AG08395 (cell line): Measurements from ENCODE around the gene CDK11B.
"Not testable (repeated sequence)": the region's sequence is repeated elsewhere in the genome, so short reads cannot be mapped to it uniquely, and the experiment has no call there.

Source experiments
- DNase-seq: peaks from one replicate; pipeline ENCODE4 v3.0.0; 2012; ENCODE audit warnings: mixed read lengths, low spot score

CDK11B gene

DNA sequence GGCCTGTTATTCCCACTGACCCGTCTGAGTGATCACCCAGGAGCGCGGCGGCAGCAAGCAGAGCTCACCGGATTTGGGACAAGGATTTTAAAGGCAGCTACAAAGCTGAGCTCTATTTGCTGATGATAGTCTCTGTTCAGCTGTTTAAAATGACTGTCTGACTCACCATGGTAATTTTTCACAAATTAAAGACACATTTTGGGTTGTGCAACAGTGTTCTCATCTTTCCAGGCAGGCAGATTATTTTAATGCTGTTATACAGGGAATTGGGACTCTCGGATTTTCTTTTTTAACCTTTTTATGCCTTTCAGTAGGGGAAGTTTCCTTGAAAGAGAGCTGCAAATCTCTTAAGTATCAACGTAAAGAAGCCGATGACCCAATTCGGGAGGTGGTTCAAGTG, 3.6 kb upstream of the CDK11B start:
- DNase-seq: not testable (repeated sequence)

DNA sequence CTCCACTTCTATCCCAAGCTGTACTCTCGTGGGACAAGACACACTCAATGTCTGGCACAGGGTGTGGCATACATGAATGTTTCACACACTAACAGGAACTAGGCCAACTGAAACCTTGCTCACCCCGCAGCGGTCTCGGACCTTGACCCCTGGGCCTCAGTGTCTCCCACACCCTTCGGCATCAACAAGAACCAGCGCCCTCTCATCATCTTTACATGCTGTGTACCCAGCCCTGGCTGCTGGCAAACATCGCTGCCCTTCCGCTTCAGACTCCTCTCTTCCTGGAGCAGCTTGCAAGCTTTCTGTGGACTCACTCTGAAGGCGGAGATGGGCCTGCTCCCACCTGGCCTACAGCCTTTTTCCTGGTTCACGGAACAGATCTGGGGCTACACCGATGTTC, 10.5 kb downstream of the CDK11B start:
- DNase-seq: not testable (repeated sequence)

DNA sequence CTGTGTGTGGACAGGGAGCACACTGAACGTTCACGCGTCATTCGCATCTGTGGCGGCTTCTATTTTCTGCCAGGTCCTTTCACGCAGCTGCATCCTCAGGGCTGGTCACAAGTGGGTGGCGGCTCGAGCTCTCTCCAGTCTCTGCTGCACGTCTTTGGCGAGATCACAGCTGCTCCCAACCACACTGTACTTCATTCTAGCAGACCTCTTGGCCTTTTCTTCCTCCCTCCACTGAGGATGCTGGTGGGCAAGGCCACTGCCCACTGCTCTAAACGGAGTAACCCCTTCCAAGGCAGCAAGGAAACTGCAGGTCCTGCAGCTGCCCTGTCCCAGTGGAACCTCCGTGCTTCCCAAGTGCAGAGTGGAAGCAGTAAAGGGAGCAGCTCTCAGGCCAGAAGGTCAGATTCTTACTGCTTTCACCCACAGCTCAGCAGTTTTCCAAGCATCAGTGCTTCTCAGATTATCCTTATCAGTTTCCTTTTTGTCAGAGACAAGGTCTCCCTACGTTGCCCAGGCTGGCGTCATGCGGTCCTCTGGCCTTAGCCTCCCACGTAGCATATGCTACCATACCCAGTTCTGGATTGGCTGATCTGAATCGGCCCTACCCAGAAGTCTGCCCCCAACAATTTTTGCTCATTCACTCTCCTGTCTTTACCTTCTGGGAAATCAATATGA, 11.1 kb downstream of the CDK11B start:
- not testable (repeated sequence) for DNase-seq

DNA sequence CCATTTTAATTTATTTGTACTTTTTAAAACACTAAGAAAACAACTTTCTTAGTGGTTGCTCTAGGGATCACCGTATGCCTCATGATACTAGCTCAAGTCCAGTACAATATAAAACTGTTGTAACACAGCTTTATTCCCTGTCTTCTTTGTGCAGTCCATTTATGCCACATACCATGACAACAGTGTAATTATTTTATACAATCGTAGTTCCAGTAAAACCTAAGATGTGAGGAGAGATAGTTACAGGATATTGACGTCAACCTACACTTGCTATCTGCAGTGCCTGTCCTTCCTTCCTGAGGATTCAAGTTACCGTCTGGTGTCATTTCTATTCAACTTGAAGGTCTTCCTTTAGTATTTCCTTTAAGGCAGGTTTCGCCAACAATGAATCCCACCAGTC, 12.5 kb downstream of the CDK11B start:
- DNase-seq: not testable (repeated sequence)

DNA sequence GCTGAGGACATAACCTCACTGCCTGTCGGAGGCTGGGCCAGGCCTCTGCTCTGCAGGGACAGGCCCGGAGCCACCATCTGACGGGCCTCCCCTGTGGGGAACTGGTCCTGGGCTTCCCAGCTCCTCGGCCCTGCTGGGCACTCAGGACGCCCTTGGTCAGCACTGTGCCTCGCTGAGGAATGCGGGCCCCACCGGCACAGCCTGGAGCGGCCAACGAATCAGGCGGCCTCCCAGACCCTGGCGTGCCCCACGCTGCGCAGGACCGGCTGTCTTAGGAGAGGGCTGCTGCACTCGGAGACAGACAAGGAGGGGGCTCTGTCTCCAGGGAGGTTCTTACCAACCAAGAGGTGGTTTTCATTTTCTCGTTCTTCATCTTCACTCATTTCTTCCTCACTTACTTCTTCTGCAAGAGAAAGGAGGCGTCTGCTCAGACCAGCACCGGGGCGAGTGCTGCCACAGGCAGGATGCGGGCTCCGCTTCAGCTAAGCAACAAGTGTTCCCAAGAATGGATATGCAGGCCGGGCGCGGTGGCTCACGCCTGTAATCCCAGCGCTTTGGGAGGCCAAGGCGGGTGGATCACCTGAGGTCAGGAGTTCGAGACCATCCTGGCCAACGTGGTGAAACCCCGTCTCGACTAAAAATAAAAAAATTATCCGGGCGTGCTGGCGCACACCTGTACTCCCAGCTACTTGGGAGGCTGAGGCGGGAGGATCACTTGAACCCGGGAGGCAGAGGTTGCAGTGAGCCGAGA, 17.9 kb downstream of the CDK11B start:
- not testable (repeated sequence) for DNase-seq

DNA sequence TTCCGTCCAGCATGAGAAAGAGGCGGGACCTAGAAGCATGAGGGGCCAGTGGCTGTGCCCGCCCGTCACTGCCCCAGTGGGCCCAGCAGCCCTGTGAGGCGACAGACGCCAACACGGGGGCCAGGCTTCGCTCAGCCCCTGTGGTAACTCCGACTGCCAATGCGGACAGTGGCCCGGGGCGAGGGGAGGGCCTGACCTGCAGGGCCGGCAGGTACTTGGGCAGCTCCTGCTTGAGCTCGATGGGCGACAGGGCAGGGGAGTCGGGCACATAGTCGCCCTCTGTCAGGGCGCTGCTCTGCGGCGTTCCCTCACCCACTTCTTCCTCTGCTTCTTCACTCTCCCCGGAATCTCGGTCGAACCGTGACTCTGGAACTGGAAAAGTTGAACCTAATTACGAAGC, 18.7 kb downstream of the CDK11B start:
- DNase-seq: not testable (repeated sequence)

DNA sequence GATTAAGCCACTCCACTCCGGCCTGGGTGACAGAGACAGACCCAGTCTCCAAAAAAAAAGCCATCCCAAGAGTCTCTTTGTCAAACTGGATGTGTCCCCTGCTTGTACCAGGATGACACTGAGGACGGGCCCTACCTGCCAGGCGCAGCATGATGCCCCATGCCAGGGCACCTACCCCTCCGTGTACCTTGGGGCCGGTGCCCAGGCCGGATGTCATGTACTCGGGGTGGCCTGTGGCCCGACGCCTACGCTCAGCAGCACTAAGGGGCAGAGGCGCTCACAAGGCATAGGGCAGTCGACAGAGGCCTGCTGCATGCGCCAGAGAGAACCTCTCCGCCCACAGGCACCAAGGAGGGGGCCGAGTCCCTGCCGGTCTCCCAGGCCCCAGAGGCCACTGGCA, 19.4 kb downstream of the CDK11B start:
- not testable (repeated sequence) for DNase-seq

DNA sequence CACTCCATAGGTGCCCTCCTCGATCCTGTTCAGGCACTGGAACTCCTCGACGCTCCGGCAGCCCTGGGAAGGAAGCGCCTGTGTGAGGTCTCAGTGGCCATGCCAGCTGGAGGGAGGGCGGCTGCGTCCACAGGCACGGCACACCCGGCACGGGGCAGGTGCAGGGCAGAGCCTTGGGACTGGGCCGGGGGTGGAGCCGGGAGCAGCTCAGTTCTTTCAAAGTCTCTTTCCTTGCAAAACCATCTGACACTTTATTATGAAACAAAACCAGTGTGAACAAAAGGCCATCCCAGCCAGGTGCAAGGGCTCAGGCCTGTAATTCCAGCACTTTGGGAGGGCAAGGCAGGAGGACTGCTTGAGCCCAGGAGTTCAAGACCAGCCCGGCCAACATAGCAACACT, 20.3 kb downstream of the CDK11B start:
- not testable (repeated sequence) for DNase-seq

DNA sequence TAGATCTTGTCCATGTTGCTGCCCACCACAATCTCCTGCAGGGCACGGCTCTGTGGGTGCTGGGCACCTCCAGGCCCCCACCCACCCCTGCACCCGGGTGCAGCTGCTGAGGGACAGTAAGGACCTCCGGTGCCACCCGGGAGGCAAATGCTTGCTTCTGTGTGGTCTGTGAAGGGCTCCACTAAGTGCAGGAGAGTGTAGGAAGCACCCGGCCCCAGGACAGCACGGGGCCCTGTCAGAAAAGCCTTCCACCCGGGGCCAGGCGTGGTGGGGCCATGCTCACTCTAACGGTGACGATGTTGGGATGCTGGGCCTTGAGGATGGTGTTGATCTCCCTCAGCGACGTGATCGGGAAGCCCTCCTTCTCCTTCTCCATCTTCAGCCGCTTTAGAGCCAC, 21.3 kb downstream of the CDK11B start:
- not testable (repeated sequence) for DNase-seq

DNA sequence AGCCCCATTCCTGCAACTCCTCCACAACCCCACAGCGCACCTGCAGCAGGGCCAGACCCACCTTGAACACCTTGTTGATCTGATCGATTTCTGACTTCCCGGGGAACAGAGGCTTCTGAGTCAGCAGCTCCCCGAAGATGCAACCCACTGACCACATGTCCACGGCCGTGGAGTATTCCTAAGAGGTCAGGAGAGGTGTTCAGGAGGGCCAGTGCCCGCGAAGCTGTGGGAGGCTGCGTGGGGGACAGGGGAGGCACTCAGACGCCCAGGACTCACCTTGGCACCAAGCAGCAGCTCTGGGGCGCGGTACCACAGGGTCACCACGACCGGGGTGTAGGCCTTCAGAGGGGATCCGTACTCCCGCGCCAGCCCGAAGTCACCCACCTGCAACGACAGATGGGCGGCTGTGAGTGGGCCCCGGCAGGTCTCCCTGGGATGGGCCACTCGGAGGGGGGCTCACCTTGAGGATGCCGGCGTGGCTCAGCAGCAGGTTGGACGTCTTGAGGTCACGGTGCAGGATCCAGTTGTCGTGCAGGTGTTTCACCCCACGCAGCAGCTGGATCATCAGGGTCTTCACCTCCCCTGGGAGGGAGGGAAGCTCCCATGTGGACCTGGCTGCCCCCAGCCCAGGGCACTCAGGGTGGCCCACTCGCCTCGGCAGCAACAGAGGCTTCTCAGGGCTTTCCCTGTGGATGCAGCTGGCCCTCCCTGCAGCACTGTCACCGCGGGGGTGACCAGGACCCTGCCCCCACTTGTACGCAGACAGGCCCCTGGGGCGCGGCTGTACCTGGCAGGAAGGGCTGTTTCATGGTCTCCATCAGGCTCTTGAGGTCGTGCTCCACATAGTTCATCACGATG, 22.0 kb downstream of the CDK11B start:
- not testable (repeated sequence) for DNase-seq

DNA sequence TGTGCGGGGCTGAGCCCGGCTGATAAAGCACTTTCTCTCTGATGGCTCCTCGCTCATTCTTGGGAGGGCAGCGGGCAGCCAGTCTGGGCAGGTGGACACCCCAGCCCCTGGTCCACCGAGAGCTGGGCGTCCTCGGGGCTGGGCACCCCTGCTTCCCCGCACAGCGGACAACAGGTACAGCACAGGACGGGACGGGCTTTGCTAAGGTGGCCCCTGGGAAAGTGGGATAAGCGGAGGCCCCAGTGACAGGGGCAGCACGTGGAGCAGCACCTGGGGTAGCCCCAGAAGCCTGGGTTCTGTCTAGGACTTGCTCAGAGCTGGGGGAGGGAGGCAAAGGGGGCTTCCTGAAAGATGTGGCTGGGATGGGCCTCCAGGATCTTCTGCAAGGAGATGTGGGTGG, 24.2 kb downstream of the CDK11B start:
- not testable (repeated sequence) for DNase-seq

DNA sequence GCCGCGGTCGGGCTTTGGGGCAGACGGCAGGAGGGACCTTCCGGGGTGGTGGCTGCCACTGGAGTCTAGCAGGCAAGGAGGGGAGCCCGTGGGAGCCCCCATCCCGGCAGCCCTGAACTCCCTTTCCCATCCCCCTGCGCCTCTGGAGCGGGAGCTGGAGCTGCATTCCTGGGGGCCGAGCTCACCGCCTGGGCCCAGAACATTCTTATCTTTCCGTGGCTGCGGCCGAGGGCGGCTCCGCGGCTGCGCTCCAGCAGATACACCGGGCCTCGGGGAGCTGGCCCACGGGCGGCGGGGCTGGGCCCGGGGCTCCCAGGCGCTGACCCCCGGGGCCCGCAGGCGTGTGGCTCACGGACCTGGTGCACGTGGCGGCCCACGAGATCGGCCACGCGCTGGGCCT, 25.4 kb downstream of the CDK11B start:
- not testable (repeated sequence) for DNase-seq

DNA sequence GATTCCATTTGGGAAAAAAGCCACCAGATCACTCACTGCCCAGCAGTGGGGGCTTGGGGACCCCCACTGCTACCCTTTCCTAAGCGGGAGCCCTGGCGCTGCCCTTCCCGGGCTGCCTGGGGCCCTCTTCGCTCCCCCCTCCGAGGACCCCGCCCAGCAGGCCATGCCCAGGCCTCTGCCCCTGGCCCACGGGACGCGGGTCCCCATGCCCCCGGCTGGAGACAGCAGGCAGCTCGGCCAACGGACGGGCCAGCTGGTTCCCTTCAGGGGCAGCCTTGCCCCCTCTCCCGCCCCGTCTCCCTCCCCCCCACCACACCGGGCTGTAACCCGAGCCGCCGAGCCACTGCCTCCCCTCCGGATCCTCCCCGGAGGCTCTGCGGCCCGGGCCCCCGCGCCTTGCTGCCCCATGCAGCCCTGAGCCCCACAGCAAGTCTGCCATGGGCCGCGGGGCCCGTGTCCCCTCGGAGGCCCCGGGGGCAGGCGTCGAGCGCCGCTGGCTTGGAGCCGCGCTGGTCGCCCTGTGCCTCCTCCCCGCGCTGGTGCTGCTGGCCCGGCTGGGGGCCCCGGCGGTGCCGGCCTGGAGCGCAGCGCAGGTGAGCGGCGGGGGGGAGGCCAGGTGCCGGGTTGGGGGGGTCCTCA, 26.9 kb downstream of the CDK11B start, which contains the start of gene MMP23B:
TSS of gene MMP23B (plus strand) at position 392 of the 639 bp plus-strand sequence. CDS start at position 438, 46 bp downstream.
- no peak for DNase-seq

DNA sequence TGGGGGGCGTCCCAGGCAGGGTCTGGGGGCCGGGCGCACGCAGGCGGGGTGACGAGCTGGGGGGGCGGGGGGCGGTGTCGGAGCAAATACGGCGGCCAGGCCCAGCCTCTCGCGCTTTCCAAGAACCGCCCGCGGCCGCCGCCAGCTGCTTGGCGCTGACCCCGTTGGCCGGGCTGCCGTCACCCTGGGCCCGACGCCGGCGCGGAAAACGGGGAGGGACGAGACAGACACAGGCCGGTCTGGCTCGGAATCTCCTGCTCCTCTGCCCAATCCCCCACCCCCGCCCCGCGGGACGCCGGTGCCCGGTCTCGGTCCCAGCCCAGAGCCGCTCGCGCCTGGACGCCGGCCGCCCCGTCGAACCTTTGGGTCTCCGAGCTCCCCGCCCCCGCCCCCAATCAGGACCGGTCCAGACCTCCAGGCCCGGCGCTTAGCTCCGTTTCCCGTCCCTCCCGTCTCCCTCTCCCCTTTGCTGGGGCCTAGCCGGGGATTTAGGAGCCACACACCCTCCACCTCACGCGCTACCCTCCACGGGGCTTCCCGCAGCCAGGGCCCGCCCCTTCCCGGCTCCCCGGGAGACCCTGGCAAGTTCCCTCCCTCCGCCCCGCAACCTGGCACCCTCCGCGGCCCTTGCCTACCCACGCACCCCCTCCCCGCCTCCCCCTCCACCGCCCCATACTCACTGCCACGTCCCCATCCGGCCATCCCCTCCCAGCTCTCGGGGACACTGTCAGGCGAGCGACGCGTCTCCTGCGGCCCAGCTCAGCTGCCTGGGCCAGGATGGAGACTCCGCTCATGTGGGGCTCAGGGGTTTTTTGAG, 27.6 kb downstream of the CDK11B start:
- DNase-seq: peak; percentile 57

DNA sequence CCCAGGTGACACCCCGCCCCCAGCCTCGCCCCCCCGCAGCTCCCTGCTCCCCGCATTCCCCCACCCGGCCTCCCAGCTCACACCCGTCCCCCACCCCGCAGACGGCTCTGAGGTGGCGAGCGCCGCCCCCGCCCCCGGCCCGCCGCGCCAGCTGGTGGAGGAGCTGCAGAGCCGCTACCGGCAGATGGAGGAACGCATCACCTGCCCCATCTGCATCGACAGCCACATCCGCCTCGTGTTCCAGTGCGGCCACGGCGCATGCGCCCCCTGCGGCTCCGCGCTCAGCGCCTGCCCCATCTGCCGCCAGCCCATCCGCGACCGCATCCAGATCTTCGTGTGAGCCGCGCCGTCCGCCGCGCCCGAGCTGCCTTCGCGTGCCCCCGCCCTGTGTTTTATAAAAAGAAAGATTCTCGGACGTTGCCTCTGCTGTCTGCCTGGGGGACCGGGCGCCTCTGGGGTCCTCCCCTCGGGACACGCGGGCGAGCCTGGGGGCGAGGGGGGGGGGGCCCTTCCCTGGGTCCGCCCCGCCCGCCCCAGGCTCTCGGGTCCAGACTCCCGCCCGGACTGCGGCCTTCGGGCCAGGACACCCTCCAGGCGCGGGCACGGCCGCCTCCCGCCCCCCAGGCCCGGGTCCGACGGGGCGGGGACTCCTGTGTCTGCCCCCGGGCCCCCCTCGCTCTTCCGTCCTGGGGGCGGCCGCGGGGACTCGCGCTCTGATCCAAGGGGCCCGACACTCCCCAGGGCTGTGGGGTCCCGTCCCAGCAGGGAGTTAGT, 28.4 kb downstream of the CDK11B start:
- peak; percentile 65 for DNase-seq

DNA sequence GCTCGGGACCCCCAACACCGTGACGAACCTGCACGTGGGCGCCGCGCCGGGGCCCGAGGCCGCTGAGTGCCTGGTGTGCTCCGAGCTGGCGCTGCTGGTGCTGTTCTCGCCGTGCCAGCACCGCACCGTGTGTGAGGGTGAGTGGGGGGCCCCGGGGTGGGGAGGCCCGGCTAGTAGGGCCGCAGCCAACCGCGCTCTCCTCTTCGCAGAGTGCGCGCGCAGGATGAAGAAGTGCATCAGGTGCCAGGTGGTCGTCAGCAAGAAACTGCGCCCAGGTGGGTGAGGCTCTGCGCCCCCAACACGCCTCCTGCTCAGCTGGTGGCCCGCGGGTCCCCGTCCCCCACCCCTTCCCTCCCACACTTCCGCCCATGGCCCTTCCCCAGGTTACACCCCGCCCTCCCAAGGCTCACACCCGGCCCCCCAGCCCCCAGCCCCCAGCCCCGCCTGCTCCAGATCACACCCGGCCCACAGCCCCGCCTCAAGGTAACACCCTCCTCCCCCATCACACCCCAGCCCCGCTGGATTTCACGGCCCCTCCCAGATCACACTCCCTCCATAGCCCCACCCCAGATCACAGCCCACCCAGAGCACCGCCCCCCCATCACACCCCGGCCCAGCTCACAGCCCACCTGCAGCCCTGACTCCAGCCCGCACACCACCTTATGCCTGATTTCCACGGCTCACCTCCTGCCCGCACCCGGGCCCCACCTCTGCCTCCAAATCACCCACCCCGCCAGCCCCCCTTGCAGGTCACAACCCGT, 29.2 kb downstream of the CDK11B start:
- no peak for DNase-seq

DNA sequence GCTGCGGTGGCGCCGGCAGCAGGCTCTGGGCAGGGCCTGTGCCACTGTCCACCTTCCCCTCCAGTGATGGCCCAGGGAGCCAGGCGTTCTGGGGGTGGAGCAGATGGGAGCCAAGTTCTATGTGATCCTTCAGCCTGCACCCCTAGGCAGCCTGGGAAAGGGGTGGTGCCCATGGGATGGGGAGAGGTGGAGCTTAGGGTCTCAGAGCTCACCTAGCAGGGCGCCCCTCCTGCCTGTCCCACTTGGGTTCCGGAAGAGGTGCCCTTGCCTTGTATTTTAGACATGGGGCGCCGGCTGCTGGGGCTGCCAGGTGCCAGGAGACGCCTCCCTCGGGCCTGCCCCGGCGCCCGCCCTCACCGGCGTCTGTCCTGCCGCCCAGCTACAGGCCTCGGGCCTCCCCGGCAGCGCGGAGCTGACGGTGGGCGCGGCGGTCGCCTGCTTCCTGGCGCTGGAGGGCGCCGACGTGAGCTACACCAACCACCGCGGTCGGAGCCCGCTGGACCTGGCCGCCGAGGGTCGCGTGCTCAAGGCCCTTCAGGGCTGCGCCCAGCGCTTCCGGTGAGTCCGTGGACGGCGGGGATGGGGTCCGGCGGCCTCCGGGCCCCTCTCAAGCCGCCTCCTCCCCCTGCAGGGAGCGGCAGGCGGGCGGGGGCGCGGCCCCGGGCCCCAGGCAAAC, 29.9 kb downstream of the CDK11B start:
- DNase-seq: no peak

DNA sequence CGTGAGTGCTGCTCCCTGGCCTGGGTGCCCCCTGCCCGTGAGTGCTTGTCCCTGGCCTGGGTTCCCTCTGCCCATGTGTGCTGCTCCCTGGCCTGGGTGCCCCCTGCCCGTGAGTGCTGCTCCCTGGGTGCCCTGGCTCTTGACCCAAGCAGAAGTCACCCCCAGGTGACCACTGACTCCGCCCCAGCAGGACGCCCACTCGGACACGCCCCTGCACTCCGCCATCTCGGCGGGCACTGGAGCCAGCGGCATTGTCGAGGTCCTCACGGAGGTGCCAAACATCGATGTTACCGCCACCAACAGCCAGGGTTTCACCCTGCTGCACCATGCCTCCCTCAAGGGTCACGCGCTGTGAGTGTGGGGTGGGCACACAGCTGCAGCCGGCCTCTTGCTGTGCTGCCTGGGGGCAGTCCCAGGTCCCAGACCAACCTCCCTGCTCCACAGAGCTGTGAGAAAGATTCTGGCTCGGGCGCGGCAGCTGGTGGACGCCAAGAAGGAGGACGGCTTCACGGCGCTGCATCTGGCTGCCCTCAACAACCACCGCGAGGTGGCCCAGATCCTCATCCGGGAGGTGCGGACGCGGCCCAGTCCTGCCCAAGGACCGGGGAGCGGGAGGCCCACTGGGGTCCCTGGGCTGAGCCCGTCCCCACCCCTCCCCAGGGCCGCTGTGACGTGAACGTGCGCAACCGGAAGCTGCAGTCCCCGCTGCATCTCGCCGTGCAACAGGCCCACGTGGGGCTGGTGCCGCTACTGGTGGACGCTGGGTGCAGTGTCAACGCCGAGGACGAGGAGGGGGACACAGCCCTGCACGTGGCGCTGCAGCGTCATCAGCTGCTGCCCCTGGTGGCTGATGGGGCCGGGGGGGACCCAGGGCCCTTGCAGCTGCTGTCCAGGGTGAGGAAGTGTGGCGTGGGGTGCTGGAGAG, 30.7 kb downstream of the CDK11B start:
- no peak for DNase-seq
